Smooth muscle cell (in vitro differentiated cells): ENCODE data around the gene RPTOR. TPM values are rescaled to one million over a fixed set of nuclear protein-coding genes. Genes with fewer than 3 reads are reported as not detected.

Experiments
- DNase-seq: peaks from one replicate; lab custom pipeline; 2025; ENCODE audit not compliant: unreplicated experiment; lab: John Stamatoyannopoulos, UW
- H2AFZ ChIP-seq: fragments of 200-600 bp; sonication (generic); 2 replicates; pipeline ENCODE4 v1.6.0; 2016; ENCODE audit warnings: antibody characterized with exemption, low read depth, mild to moderate bottlenecking
- H3F3A ChIP-seq: fragments of 200-600 bp; sonication (generic); 2 replicates; pipeline ENCODE4 v1.6.0; 2017; ENCODE audit warnings: antibody characterized with exemption, low read depth
- H3K27ac ChIP-seq: fragments of 200-600 bp; sonication (generic); 2 replicates; pipeline ENCODE4 v1.5.1; 2016; ENCODE audit warnings: low read depth, mild to moderate bottlenecking
- H3K27me3 ChIP-seq: fragments of 200-600 bp; sonication (generic); 2 replicates; pipeline ENCODE4 v1.6.1; 2016; ENCODE audit warnings: low read depth, mild to moderate bottlenecking
- H3K36me3 ChIP-seq: fragments of 200-600 bp; sonication (generic); 2 replicates; pipeline ENCODE4 v1.5.1; 2016; ENCODE audit warnings: low read depth
- H3K4me1 ChIP-seq: fragments of 200-600 bp; sonication (generic); 2 replicates; pipeline ENCODE4 v1.5.1; 2016; ENCODE audit warnings: low read depth
- H3K4me2 ChIP-seq: fragments of 200-600 bp; sonication (generic); 2 replicates; pipeline ENCODE4 v1.6.0; 2016; ENCODE audit warnings: mild to moderate bottlenecking
- H3K4me3 ChIP-seq: fragments of 200-600 bp; sonication (generic); 2 replicates; pipeline ENCODE4 v1.5.1; 2016; ENCODE audit warnings: mild to moderate bottlenecking
- H3K79me2 ChIP-seq: fragments of 200-600 bp; sonication (generic); 2 replicates; pipeline ENCODE4 v1.6.0; 2016; ENCODE audit warnings: low read depth, mild to moderate bottlenecking
- H3K9ac ChIP-seq: fragments of 200-600 bp; sonication (generic); 2 replicates; pipeline ENCODE4 v1.6.0; 2016; ENCODE audit warnings: low read depth
- H3K9me3 ChIP-seq: fragments of 200-600 bp; sonication (generic); replicated peaks from 2 replicates; pipeline ENCODE4 v1.5.1; 2016; ENCODE audit warnings: low read depth
- H4K20me1 ChIP-seq: fragments of 200-600 bp; sonication (generic); 2 replicates; pipeline ENCODE4 v1.6.0; 2016; ENCODE audit warnings: low read depth
- whole genome bisulfite sequencing: methylation state at CpG from one replicate; pipeline ENCODE4 v1.1.7; 2016; ENCODE audit warnings: low lambda C conversion rate; 5-methylcytosine and 5-hydroxymethylcytosine counted together
- polyA plus RNA-seq: library from polyadenylated mRNA; unstranded; fragments of >200 nt; fragmentation: Nextera tagmentation; extraction: Ambion mirVana; gene quantifications from 2 replicates; pipeline ENCODE4 v1.2.1, GENCODE V29; 2016
- total RNA-seq: library from RNA; depleted of rRNA; stranded (reverse); fragments of >200 nt; gene quantifications from 2 replicates; pipeline ENCODE4 v1.2.3, GENCODE V29; 2014
- TF ChIP-seq, protein P1 (sequence below): fragments of 200-600 bp; sonication (generic); IDR thresholded peaks from 2 replicates; pipeline ENCODE4 v1.5.1; 2017; ENCODE audit warnings: borderline replicate concordance, mild to moderate bottlenecking, antibody characterized with exemption; ENCODE audit not compliant: insufficient read depth, poor library complexity, severe bottlenecking

The RPTOR gene
- total and polyA plus RNA-seq, 2 experiments from 2014 or later, result 10.6 to 12.2 TPM

GRCh38 chr17:80920441-80920840, 375.8 kb downstream of the RPTOR start:
- peak overlapping the region; percentile 44 for H3K4me2 ChIP-seq
- no peaks in the 10 kb centered on the region for H3F3A ChIP-seq
- DNase-seq, result no peak
- H3K9me3 ChIP-seq, result no peaks in the 10 kb centered on the region
- TF ChIP-seq, protein P1, sequence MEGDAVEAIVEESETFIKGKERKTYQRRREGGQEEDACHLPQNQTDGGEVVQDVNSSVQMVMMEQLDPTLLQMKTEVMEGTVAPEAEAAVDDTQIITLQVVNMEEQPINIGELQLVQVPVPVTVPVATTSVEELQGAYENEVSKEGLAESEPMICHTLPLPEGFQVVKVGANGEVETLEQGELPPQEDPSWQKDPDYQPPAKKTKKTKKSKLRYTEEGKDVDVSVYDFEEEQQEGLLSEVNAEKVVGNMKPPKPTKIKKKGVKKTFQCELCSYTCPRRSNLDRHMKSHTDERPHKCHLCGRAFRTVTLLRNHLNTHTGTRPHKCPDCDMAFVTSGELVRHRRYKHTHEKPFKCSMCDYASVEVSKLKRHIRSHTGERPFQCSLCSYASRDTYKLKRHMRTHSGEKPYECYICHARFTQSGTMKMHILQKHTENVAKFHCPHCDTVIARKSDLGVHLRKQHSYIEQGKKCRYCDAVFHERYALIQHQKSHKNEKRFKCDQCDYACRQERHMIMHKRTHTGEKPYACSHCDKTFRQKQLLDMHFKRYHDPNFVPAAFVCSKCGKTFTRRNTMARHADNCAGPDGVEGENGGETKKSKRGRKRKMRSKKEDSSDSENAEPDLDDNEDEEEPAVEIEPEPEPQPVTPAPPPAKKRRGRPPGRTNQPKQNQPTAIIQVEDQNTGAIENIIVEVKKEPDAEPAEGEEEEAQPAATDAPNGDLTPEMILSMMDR, result no peak
- H3K4me1 ChIP-seq, result peaks cover 5% of the 10 kb centered on the region
- peak overlapping the region; percentile 96 for H3K27ac ChIP-seq
- H3K27me3 ChIP-seq, result no peaks in the 10 kb centered on the region
- peaks cover 4% of the 10 kb centered on the region for H4K20me1 ChIP-seq
- peak overlapping the region; percentile 85 for H3K9ac ChIP-seq
- no peaks in the 10 kb centered on the region for H3K36me3 ChIP-seq
- 36% methylated on average over 18 of the region's 18 CpGs for WGBS
- H3K4me3 ChIP-seq, result no peak overlapping the region
- H2AFZ ChIP-seq, result no peak overlapping the region
- no peaks in the 10 kb centered on the region for H3K79me2 ChIP-seq

- H3K4me3 ChIP-seq, result no peak overlapping the region
- H3F3A ChIP-seq, result no peaks in the 10 kb centered on the region
- H3K4me2 ChIP-seq, result peak overlapping the region; percentile 54
- peak overlapping the region; percentile 96 for H3K27ac ChIP-seq
- no peaks in the 10 kb centered on the region for H3K36me3 ChIP-seq
- H3K9ac ChIP-seq, result peak overlapping the region; percentile 85
- no peak overlapping the region for H2AFZ ChIP-seq
- no peaks in the 10 kb centered on the region for H3K79me2 ChIP-seq
- no peaks in the 10 kb centered on the region for H3K27me3 ChIP-seq
- H3K4me1 ChIP-seq, result peaks cover 5% of the 10 kb centered on the region
- no peaks in the 10 kb centered on the region for H3K9me3 ChIP-seq
- no peak for DNase-seq
- 96% methylated on average over 14 of the region's 22 CpGs for WGBS
- peaks cover 4% of the 10 kb centered on the region for H4K20me1 ChIP-seq
- TF ChIP-seq, protein P1, result no peak
These were observed 376.5 kb downstream of the RPTOR start for GRCh38 chr17:80921159-80921558.

- no peak overlapping the region for H3K4me3 ChIP-seq
- peak overlapping the region; percentile 85 for H3K9ac ChIP-seq
- no peaks in the 10 kb centered on the region for H3K79me2 ChIP-seq
- H3K27ac ChIP-seq, result peak overlapping the region; percentile 96
- no peaks in the 10 kb centered on the region for H3K36me3 ChIP-seq
- H3K9me3 ChIP-seq, result no peaks in the 10 kb centered on the region
- peaks cover 4% of the 10 kb centered on the region for H4K20me1 ChIP-seq
- H3K4me2 ChIP-seq, result peak overlapping the region; percentile 54
- no peak for DNase-seq
- 97% methylated on average over 25 of the region's 28 CpGs for WGBS
- no peaks in the 10 kb centered on the region for H3F3A ChIP-seq
- TF ChIP-seq, protein P1, result no peak
- peaks cover 5% of the 10 kb centered on the region for H3K4me1 ChIP-seq
- H3K27me3 ChIP-seq, result no peaks in the 10 kb centered on the region
- H2AFZ ChIP-seq, result no peak overlapping the region
These were observed 377.3 kb downstream of the RPTOR start for GRCh38 chr17:80921741-80922579.
